Astrocyte (in vitro differentiated cells and primary cell): ENCODE measurements around the gene LGALS3BP. TPM values are rescaled to one million over a fixed set of nuclear protein-coding genes. Genes with fewer than 3 reads are reported as not detected.
A peak's percentile ranks its signal among the peaks of the same experiment; 100 is the strongest.

Experiments used
- DNase-seq: peaks from one replicate; pipeline ENCODE4 v3.0.0-alpha.2; 2010; ENCODE audit warnings: low read depth
- FAIRE-seq: peaks from 2 replicates; lab custom pipeline; 2011; peaks lifted over from hg19 to GRCh38; lab: Jason Lieb, UNC
- H2AFZ ChIP-seq: 2 replicates; pipeline ENCODE4 v1.6.0; 2012; ENCODE audit warnings: low read depth, low read length, inconsistent platforms
- H3K27ac ChIP-seq: 2 replicates; pipeline ENCODE4 v1.5.1; 2011; ENCODE audit warnings: low read depth, low read length, inconsistent platforms
- H3K27me3 ChIP-seq: 2 replicates; pipeline ENCODE4 v1.6.0; 2011; ENCODE audit warnings: low read length, inconsistent platforms; ENCODE audit not compliant: insufficient read depth
- H3K36me3 ChIP-seq: 2 replicates; pipeline ENCODE4 v1.5.1; 2011; ENCODE audit warnings: low read length, inconsistent platforms; ENCODE audit not compliant: insufficient read depth
- H3K4me1 ChIP-seq: 2 replicates; pipeline ENCODE4 v1.5.1; 2011; ENCODE audit warnings: low read length, inconsistent platforms; ENCODE audit not compliant: insufficient read depth
- H3K4me2 ChIP-seq: 2 replicates; pipeline ENCODE4 v1.6.0; 2012; ENCODE audit warnings: low read length, inconsistent platforms
- H3K4me3 ChIP-seq: 2 replicates; pipeline ENCODE4 v1.5.1; 2011; ENCODE audit warnings: low read depth, mild to moderate bottlenecking, low read length, inconsistent platforms; ENCODE audit not compliant: insufficient read depth
- H3K79me2 ChIP-seq: 2 replicates; pipeline ENCODE4 v1.6.0; 2012; ENCODE audit warnings: mild to moderate bottlenecking, low read length, inconsistent platforms; ENCODE audit not compliant: insufficient read depth
- H3K9ac ChIP-seq: 2 replicates; pipeline ENCODE4 v1.6.0; 2012; ENCODE audit warnings: mild to moderate bottlenecking, low read length, inconsistent platforms
- H3K9me3 ChIP-seq: 2 replicates; pipeline ENCODE4 v1.5.1; 2012; ENCODE audit warnings: low read depth, mild to moderate bottlenecking, low read length, inconsistent platforms; ENCODE audit not compliant: insufficient read depth
- H4K20me1 ChIP-seq: 2 replicates; pipeline ENCODE4 v1.6.0; 2012; ENCODE audit warnings: low read length, inconsistent platforms; ENCODE audit not compliant: insufficient read depth
- H3K27ac Mint-ChIP-seq: one replicate; pipeline ENCODE4 v1.8.0; 2021; ENCODE audit warnings: mild to moderate bottlenecking, mixed read lengths; ENCODE audit not compliant: unreplicated experiment
- H3K27me3 Mint-ChIP-seq: one replicate; pipeline ENCODE4 v1.8.0; 2021; ENCODE audit warnings: low read depth, mixed read lengths; ENCODE audit not compliant: unreplicated experiment
- H3K36me3 Mint-ChIP-seq: one replicate; pipeline ENCODE4 v1.8.0; 2021; ENCODE audit warnings: low read depth, mixed read lengths; ENCODE audit not compliant: unreplicated experiment
- H3K4me1 Mint-ChIP-seq: one replicate; pipeline ENCODE4 v1.8.0; 2021; ENCODE audit warnings: low read depth, mixed read lengths; ENCODE audit not compliant: unreplicated experiment
- H3K4me3 Mint-ChIP-seq: one replicate; pipeline ENCODE4 v1.8.0; 2021; ENCODE audit warnings: mild to moderate bottlenecking, moderate library complexity, mixed read lengths; ENCODE audit not compliant: unreplicated experiment
- H3K9me3 Mint-ChIP-seq: one replicate; pipeline ENCODE4 v1.8.0; 2021; ENCODE audit warnings: mild to moderate bottlenecking, mixed read lengths; ENCODE audit not compliant: unreplicated experiment
- EZH2 ChIP-seq: IDR thresholded peaks from 2 replicates; pipeline ENCODE4 v1.6.1; 2012; ENCODE audit warnings: mild to moderate bottlenecking, low read length, inconsistent platforms; ENCODE audit not compliant: insufficient read depth
- total RNA-seq: library from RNA; stranded (reverse); gene quantifications from 2 replicates; pipeline ENCODE4 v1.2.1, GENCODE V29; 2021
- TF ChIP-seq, protein P1 (sequence below): IDR thresholded peaks from 2 replicates; pipeline ENCODE4 v1.5.1; 2011; ENCODE audit warnings: low read depth, mild to moderate bottlenecking, inconsistent platforms, low read length, moderate library complexity; ENCODE audit not compliant: insufficient read depth

Gene LGALS3BP
- total RNA-seq, 1 donor from 2014 or later = 495 TPM

DNA sequence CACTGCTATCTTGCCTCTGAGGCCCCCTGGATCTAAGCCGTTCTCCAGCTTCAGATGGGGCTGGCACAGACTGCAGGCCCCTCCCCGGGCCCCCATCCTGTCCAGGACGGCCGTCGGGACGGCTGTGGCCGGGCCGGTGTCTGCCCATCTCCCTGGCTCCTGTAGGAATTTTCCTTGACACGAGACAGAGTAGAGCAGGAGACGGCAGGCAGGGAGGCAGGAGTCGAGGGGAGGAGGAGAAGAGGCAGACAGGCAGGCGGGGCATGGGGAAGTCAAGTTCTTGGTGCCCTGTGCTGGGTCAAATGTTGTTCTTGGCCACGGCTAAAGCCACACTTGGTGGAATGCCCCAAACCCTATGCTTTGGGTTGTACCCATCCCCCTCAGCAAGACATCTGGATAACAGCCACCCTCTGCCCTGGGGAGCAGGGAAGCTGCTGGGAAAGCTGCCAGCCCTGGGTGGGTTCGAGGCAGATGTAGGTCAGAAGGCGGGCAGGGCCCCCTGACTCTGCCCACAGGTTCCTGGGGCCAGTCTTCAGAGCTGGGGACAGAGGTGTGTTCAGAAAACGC lies 48.3 kb upstream of the LGALS3BP start:
- Mint-ChIP-seq H3K9me3 (peaks cover 2% of the 10 kb centered on the region), H3K27me3 (peaks cover 52% of the 10 kb centered on the region), H3K36me3 (no peaks in the 10 kb centered on the region), H3K4me3 (no peak overlapping the region), H3K27ac (no peak overlapping the region), H3K4me1 (peaks cover 19% of the 10 kb centered on the region)
- Histone ChIP-seq H3K9me3 (no peaks in the 10 kb centered on the region), H3K79me2 (no peaks in the 10 kb centered on the region), H3K4me1 (peaks cover 30% of the 10 kb centered on the region), H4K20me1 (no peaks in the 10 kb centered on the region), H3K9ac (no peak overlapping the region), H2AFZ (no peak overlapping the region), H3K36me3 (no peaks in the 10 kb centered on the region), H3K4me2 (peak overlapping the region; percentile 32), H3K27me3 (peaks cover 24% of the 10 kb centered on the region), H3K27ac (no peak overlapping the region), H3K4me3 (no peak overlapping the region)
- FAIRE-seq (no peak), DNase-seq (no peak)
- TF ChIP-seq EZH2 = no peak

DNA sequence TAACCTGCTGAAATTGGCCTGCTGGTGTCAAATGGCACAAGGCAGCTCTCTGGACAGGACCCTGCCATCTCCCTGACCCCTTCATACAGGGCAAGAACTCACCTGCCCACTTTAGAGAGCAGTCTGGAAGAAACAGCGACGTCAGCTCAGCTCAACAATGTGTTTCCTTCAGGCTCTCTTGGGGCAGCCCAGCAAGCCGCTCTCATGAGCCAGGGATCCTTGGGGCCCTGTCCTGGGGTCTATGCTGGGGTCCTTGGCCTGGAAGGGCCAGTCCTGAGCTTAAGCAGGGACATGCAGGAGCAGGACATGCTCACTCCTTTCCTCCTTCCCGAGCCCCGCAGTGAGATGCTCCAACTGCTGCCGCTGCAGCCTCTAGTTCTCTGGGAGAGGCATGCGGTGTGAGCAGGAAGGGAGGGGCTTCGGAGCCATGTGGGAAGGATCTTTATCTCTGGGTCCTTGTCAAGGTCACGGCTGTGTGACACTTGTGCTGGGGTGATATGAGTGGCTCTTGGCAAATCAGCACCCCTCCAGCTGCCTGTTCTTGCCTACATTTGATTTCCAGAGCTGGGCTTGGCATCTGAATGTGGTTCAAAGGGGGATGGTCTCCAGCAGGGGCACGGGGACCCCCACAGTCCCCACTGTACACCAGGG lies 47.7 kb upstream of the LGALS3BP start:
- H3K4me3 ChIP-seq = no peak overlapping the region

DNA sequence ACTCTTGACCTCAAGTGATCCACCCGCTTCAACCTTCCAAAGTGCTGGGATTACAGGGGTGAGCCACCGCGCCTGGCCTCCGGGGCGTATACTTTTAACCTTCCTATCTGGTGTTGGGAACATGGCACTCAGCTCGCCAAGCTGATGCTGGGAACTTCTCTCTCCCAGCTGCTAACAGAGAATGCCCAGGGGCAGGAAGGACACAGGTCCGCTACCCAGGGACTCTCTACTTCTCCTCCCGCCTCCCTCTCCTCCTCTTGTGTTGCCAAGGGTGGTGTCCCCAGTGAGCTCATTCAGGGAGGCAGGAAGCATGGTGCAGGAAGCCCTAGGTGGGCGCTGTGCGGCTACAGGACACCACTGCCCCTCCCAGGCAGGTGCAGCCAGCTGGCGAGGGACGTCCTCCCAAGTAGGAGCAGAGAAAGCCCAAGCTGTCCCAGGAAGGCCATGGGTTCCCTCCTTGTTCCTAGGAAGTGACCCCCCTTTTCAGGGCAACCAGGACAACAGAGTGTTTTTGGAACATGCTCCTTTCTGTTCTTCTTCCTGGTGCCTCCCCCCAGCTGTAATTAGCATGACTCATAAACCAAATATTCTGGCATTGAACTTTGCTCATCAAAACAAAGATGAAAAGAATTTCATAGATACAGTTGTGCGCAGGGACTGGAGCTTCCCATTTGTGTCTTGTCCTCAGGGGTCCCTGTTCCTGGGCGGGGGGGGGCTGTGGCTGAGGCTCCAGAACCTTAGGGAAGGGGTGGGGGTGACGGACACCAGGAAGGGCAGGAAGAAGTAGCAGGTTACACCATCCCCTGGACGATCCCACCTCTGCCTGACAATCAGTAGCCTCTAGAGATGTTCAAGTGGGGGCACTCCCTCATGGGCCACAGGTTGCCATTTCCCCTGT lies 46.9 kb upstream of the LGALS3BP start:
- peak overlapping the region; percentile 78 for H3K4me2 ChIP-seq
- no peaks in the 10 kb centered on the region for H3K36me3 ChIP-seq
- Mint-ChIP-seq H3K27me3 (peaks cover 55% of the 10 kb centered on the region), H3K4me3 (no peak overlapping the region), H3K36me3 (no peaks in the 10 kb centered on the region), H3K4me1 (peaks cover 19% of the 10 kb centered on the region), H3K9me3 (peaks cover 3% of the 10 kb centered on the region), H3K27ac (no peak overlapping the region)
- no peaks in the 10 kb centered on the region for H4K20me1 ChIP-seq
- H2AFZ ChIP-seq = peak overlapping the region; percentile 18
- H3K79me2 ChIP-seq = no peaks in the 10 kb centered on the region
- peak overlapping the region; percentile 23 for H3K4me3 ChIP-seq
- FAIRE-seq (no peak), DNase-seq (peak; percentile 31)
- no peak overlapping the region for H3K9ac ChIP-seq
- TF ChIP-seq, protein P1, sequence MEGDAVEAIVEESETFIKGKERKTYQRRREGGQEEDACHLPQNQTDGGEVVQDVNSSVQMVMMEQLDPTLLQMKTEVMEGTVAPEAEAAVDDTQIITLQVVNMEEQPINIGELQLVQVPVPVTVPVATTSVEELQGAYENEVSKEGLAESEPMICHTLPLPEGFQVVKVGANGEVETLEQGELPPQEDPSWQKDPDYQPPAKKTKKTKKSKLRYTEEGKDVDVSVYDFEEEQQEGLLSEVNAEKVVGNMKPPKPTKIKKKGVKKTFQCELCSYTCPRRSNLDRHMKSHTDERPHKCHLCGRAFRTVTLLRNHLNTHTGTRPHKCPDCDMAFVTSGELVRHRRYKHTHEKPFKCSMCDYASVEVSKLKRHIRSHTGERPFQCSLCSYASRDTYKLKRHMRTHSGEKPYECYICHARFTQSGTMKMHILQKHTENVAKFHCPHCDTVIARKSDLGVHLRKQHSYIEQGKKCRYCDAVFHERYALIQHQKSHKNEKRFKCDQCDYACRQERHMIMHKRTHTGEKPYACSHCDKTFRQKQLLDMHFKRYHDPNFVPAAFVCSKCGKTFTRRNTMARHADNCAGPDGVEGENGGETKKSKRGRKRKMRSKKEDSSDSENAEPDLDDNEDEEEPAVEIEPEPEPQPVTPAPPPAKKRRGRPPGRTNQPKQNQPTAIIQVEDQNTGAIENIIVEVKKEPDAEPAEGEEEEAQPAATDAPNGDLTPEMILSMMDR = no peak
- no peak for TF ChIP-seq EZH2
- peaks cover 34% of the 10 kb centered on the region for H3K27me3 ChIP-seq
- peaks cover 30% of the 10 kb centered on the region for H3K4me1 ChIP-seq
- no peak overlapping the region for H3K27ac ChIP-seq
- H3K9me3 ChIP-seq = no peaks in the 10 kb centered on the region

More for the DNA sequence above, 47.7 kb upstream of the LGALS3BP start:
- peaks cover 30% of the 10 kb centered on the region for H3K4me1 ChIP-seq
- H3K27me3 ChIP-seq = peaks cover 29% of the 10 kb centered on the region
- no peak overlapping the region for H3K27ac Mint-ChIP-seq
- no peak for DNase-seq
- H4K20me1 ChIP-seq = no peaks in the 10 kb centered on the region
- TF ChIP-seq, protein P1 = no peak
- no peak for TF ChIP-seq EZH2
- H3K9me3 Mint-ChIP-seq = peaks cover 2% of the 10 kb centered on the region
- H3K79me2 ChIP-seq = no peaks in the 10 kb centered on the region
- H2AFZ ChIP-seq = no peak overlapping the region
- H3K27ac ChIP-seq = no peak overlapping the region
- no peaks in the 10 kb centered on the region for H3K9me3 ChIP-seq
- FAIRE-seq = no peak
- peaks cover 19% of the 10 kb centered on the region for H3K4me1 Mint-ChIP-seq
- H3K4me3 Mint-ChIP-seq = no peak overlapping the region
- no peak overlapping the region for H3K9ac ChIP-seq
- H3K27me3 Mint-ChIP-seq = peaks cover 55% of the 10 kb centered on the region
- H3K4me2 ChIP-seq = peak overlapping the region; percentile 78
- no peaks in the 10 kb centered on the region for H3K36me3 Mint-ChIP-seq
- no peaks in the 10 kb centered on the region for H3K36me3 ChIP-seq
